ENCODE results near the gene PRELID3B.

Gene PRELID3B

GRCh38 chr20:59048681-59049030, 6.1 kb upstream of the PRELID3B start:
- no peaks in the 10 kb centered on the region for H3K36me3 ChIP-seq
- H3K27ac ChIP-seq = no peak overlapping the region
- no peak overlapping the region for H3K4me3 ChIP-seq (ENCODE audit: low read depth in 1 of 2, low read length in 1 of 2)
- TF ChIP-seq CTCF (IDR thresholded peaks at IDR 0.05) = no peak
- H3K27me3 ChIP-seq = peaks cover 40% of the 10 kb centered on the region
- H3K4me1 ChIP-seq (ENCODE audit: control insufficient read depth in 1 of 2, insufficient read depth in 1 of 2, low read depth in 1 of 2, low read length in 1 of 2) = peaks cover 3 to 7% of the 10 kb centered on the region in 2 experiments
- H3K9me3 ChIP-seq = no peaks in the 10 kb centered on the region

GRCh38 chr20:59047938-59048680, 5.5 kb upstream of the PRELID3B start:
- H3K9me3 ChIP-seq = no peaks in the 10 kb centered on the region
- no peak overlapping the region for H3K27ac ChIP-seq
- no peaks in the 10 kb centered on the region for H3K36me3 ChIP-seq
- no peak overlapping the region for H3K4me3 ChIP-seq (ENCODE audit: low read depth in 1 of 2, low read length in 1 of 2)
- H3K27me3 ChIP-seq = peaks cover 34% of the 10 kb centered on the region
- no peak for TF ChIP-seq CTCF (IDR thresholded peaks at IDR 0.05)
- H3K4me1 ChIP-seq (ENCODE audit: control insufficient read depth in 1 of 2, insufficient read depth in 1 of 2, low read depth in 1 of 2, low read length in 1 of 2) = peaks cover 8 to 13% of the 10 kb centered on the region in 2 experiments

GRCh38 chr20:59046862-59047261, 4.3 kb upstream of the PRELID3B start:
- H3K4me3 ChIP-seq (ENCODE audit: low read depth in 1 of 2, low read length in 1 of 2) = no peak overlapping the region
- no peaks in the 10 kb centered on the region for H3K9me3 ChIP-seq
- H3K36me3 ChIP-seq = no peaks in the 10 kb centered on the region
- H3K4me1 ChIP-seq (ENCODE audit: control insufficient read depth in 1 of 2, insufficient read depth in 1 of 2, low read depth in 1 of 2, low read length in 1 of 2) = peaks cover 16 to 18% of the 10 kb centered on the region in 2 experiments
- TF ChIP-seq CTCF (IDR thresholded peaks at IDR 0.05) = no peak
- no peak overlapping the region for H3K27ac ChIP-seq
- H3K27me3 ChIP-seq = peaks cover 22% of the 10 kb centered on the region

GRCh38 chr20:59044796-59045195, 2.2 kb upstream of the PRELID3B start:
- H3K4me1 ChIP-seq (ENCODE audit: control insufficient read depth in 1 of 2, insufficient read depth in 1 of 2, low read depth in 1 of 2, low read length in 1 of 2) = peaks cover 22 to 29% of the 10 kb centered on the region in 2 experiments
- H3K27ac ChIP-seq = no peak overlapping the region
- H3K4me3 ChIP-seq (ENCODE audit: low read depth in 1 of 2, low read length in 1 of 2) = no peak overlapping the region
- no peaks in the 10 kb centered on the region for H3K9me3 ChIP-seq
- TF ChIP-seq CTCF (IDR thresholded peaks at IDR 0.05) = no peak
- H3K27me3 ChIP-seq = peaks cover 10% of the 10 kb centered on the region
- H3K36me3 ChIP-seq = no peaks in the 10 kb centered on the region

GRCh38 chr20:59044295-59044694, 1.7 kb upstream of the PRELID3B start:
- no peak for TF ChIP-seq CTCF (IDR thresholded peaks at IDR 0.05)
- H3K27ac ChIP-seq = no peak overlapping the region
- no peaks in the 10 kb centered on the region for H3K36me3 ChIP-seq
- H3K9me3 ChIP-seq = no peaks in the 10 kb centered on the region
- H3K4me1 ChIP-seq (ENCODE audit: control insufficient read depth in 1 of 2, insufficient read depth in 1 of 2, low read depth in 1 of 2, low read length in 1 of 2) = peaks cover 22 to 29% of the 10 kb centered on the region in 2 experiments
- no peak overlapping the region for H3K4me3 ChIP-seq (ENCODE audit: low read depth in 1 of 2, low read length in 1 of 2)
- H3K27me3 ChIP-seq = peaks cover 5% of the 10 kb centered on the region

Data from neutrophil (primary cell).